Measurements from ENCODE around the gene MMS19.

DNA sequence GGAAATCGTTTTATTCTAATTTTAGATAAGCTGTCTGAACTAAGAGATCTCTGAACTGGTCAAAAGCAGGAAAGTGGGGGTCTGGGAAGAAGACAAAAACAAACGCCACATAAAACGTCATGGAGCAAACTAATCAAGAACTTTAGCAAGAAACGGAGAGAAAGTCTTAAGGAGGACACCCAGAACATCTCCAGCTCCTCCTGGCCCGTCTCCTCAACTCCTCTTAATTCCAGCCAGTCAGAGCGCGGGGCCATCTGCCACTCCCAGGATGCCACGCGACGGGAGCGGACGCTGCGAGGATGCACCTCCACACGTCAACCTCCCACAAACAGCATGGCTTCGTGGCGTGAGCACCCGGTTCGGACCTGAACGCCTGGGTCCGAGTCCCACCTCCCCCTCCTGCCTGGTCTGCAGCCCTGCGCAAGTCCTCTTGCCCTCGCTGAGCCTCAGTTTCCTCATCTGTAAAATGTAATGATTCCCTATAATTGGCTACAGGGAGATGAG, 598 bp downstream of the MMS19 start:
- TF ChIP-seq, protein P1, sequence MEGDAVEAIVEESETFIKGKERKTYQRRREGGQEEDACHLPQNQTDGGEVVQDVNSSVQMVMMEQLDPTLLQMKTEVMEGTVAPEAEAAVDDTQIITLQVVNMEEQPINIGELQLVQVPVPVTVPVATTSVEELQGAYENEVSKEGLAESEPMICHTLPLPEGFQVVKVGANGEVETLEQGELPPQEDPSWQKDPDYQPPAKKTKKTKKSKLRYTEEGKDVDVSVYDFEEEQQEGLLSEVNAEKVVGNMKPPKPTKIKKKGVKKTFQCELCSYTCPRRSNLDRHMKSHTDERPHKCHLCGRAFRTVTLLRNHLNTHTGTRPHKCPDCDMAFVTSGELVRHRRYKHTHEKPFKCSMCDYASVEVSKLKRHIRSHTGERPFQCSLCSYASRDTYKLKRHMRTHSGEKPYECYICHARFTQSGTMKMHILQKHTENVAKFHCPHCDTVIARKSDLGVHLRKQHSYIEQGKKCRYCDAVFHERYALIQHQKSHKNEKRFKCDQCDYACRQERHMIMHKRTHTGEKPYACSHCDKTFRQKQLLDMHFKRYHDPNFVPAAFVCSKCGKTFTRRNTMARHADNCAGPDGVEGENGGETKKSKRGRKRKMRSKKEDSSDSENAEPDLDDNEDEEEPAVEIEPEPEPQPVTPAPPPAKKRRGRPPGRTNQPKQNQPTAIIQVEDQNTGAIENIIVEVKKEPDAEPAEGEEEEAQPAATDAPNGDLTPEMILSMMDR (IDR thresholded peaks at IDR 0.05; ENCODE audit: borderline replicate concordance, extremely low read depth, low read length, poor library complexity, severe bottlenecking), result no peak
- no peak for TF ChIP-seq EZH2 (IDR thresholded peaks at IDR 0.05; ENCODE audit: borderline replicate concordance, low read depth, low read length, severe bottlenecking)

Data from DND-41 (cell line).